ENCODE data around the gene SLC22A2. TPM values are rescaled to one million over a fixed set of nuclear protein-coding genes. Genes with fewer than 3 reads are reported as not detected.

The SLC22A2 gene
- total RNA-seq, 1 donor from 2014 or later: not detected

- Mint-ChIP-seq H3K4me3 (ENCODE audit: unreplicated experiment) (no peak overlapping the region), H3K36me3 (ENCODE audit: low read depth) (peaks cover 2% of the 10 kb centered on the region), H3K9me3 (ENCODE audit: low read depth) (peaks cover 5% of the 10 kb centered on the region), H3K4me1 (ENCODE audit: low read depth) (peaks cover 3% of the 10 kb centered on the region), H3K27ac (ENCODE audit: unreplicated experiment) (no peak overlapping the region), H3K27me3 (ENCODE audit: low read depth) (peaks cover 11% of the 10 kb centered on the region)
- DNase-seq (ENCODE audit: low spot score): no peak
- no peak for TF ChIP-seq CTCF (IDR thresholded peaks at IDR 0.05)
These were observed 77.9 kb downstream of the SLC22A2 start for GRCh38 chr6:160180706-160181105.

- Mint-ChIP-seq H3K4me1 (ENCODE audit: low read depth) (peaks cover 3% of the 10 kb centered on the region), H3K4me3 (ENCODE audit: unreplicated experiment) (no peak overlapping the region), H3K27me3 (ENCODE audit: low read depth) (peaks cover 6% of the 10 kb centered on the region), H3K36me3 (ENCODE audit: low read depth) (no peaks in the 10 kb centered on the region), H3K9me3 (ENCODE audit: low read depth) (no peaks in the 10 kb centered on the region), H3K27ac (ENCODE audit: unreplicated experiment) (no peak overlapping the region)
- no peak for DNase-seq (ENCODE audit: low spot score)
- no peak for TF ChIP-seq CTCF (IDR thresholded peaks at IDR 0.05)
These were observed 80.3 kb downstream of the SLC22A2 start for GRCh38 chr6:160178271-160178670.

- Mint-ChIP-seq H3K4me1 (ENCODE audit: low read depth) (peaks cover 3% of the 10 kb centered on the region), H3K9me3 (ENCODE audit: low read depth) (no peaks in the 10 kb centered on the region), H3K36me3 (ENCODE audit: low read depth) (no peaks in the 10 kb centered on the region), H3K27ac (ENCODE audit: unreplicated experiment) (no peak overlapping the region), H3K4me3 (ENCODE audit: unreplicated experiment) (no peak overlapping the region), H3K27me3 (ENCODE audit: low read depth) (peaks cover 6% of the 10 kb centered on the region)
- TF ChIP-seq CTCF (IDR thresholded peaks at IDR 0.05): no peak
- DNase-seq (ENCODE audit: low spot score): no peak
These were observed 81.4 kb downstream of the SLC22A2 start for GRCh38 chr6:160177220-160177619.

GRCh38 chr6:160174681-160175080 is 83.9 kb downstream of the SLC22A2 start:
- Mint-ChIP-seq H3K4me3 (ENCODE audit: unreplicated experiment) (no peak overlapping the region), H3K27ac (ENCODE audit: unreplicated experiment) (no peak overlapping the region), H3K36me3 (ENCODE audit: low read depth) (no peaks in the 10 kb centered on the region), H3K9me3 (ENCODE audit: low read depth) (no peaks in the 10 kb centered on the region), H3K4me1 (ENCODE audit: low read depth) (peaks cover 11% of the 10 kb centered on the region), H3K27me3 (ENCODE audit: low read depth) (peaks cover 6% of the 10 kb centered on the region)
- no peak for DNase-seq (ENCODE audit: low spot score)
- TF ChIP-seq CTCF (IDR thresholded peaks at IDR 0.05): no peak

GRCh38 chr6:160173806-160174527 is 84.7 kb downstream of the SLC22A2 start:
- no peaks in the 10 kb centered on the region for H3K9me3 Mint-ChIP-seq (ENCODE audit: low read depth)
- no peak for TF ChIP-seq CTCF (IDR thresholded peaks at IDR 0.05)
- no peak overlapping the region for H3K27ac Mint-ChIP-seq (ENCODE audit: unreplicated experiment)
- no peaks in the 10 kb centered on the region for H3K36me3 Mint-ChIP-seq (ENCODE audit: low read depth)
- H3K4me3 Mint-ChIP-seq (ENCODE audit: unreplicated experiment): no peak overlapping the region
- peaks cover 6% of the 10 kb centered on the region for H3K27me3 Mint-ChIP-seq (ENCODE audit: low read depth)
- peaks cover 11% of the 10 kb centered on the region for H3K4me1 Mint-ChIP-seq (ENCODE audit: low read depth)
- no peak for DNase-seq (ENCODE audit: low spot score)

Measured in chondrocyte (in vitro differentiated cells).